OCI-LY7 (cell line): ENCODE results near the gene GRID1. TPM values are rescaled to one million over a fixed set of nuclear protein-coding genes. Genes with fewer than 3 reads are reported as not detected.

Experiments used
- BruUV-seq: library from RNA; stranded (reverse); fragments of 400-500 nt; replicated peaks from 2 replicates; lab custom pipeline; 2021; lab: Mats Ljungman, UMichigan
- CTCF ChIA-PET: fragments of 300-600 bp; sonication (Branson Sonifier 250); formaldehyde crosslinking; loops from one replicate; lab custom pipeline; 2022; ENCODE audit warnings: antibody characterized with exemption; ENCODE audit not compliant: unreplicated experiment; lab: Charles Lee
- POLR2A ChIA-PET: fragments of 300-600 bp; sonication (Branson Sonifier 250); formaldehyde crosslinking; loops from one replicate; lab custom pipeline; 2022; ENCODE audit warnings: antibody characterized with exemption; lab: Charles Lee
- DNase-seq: peaks from one replicate; pipeline ENCODE4 v3.0.0-alpha.2; 2015; ENCODE audit warnings: low spot score
- H2AFZ ChIP-seq: fragments of 200-600 bp; sonication (generic), shearing (Covaris generic); 2 replicates; pipeline ENCODE4 v1.6.1; 2014; ENCODE audit warnings: mild to moderate bottlenecking, antibody characterized with exemption, low read length, moderate library complexity
- H3K27ac ChIP-seq: fragments of 200-600 bp; sonication (generic); 2 replicates; pipeline ENCODE4 v1.5.1; 2014; ENCODE audit warnings: mixed run types, low read depth, mild to moderate bottlenecking, moderate library complexity, low read length, inconsistent platforms; ENCODE audit not compliant: poor library complexity, severe bottlenecking
- H3K36me3 ChIP-seq: fragments of 200-600 bp; sonication (generic); 2 replicates; pipeline ENCODE4 v1.6.1; 2014; ENCODE audit warnings: mild to moderate bottlenecking, antibody characterized with exemption, low read length, moderate library complexity, mixed read lengths; ENCODE audit not compliant: insufficient read depth
- H3K4me1 ChIP-seq: fragments of 200-600 bp; sonication (generic); 2 replicates; pipeline ENCODE4 v1.5.1; 2014; ENCODE audit warnings: mild to moderate bottlenecking, low read length; ENCODE audit not compliant: insufficient read depth, poor library complexity, severe bottlenecking
- H3K4me2 ChIP-seq: fragments of 200-600 bp; sonication (generic); 2 replicates; pipeline ENCODE4 v1.6.1; 2014; ENCODE audit warnings: mild to moderate bottlenecking, low read length
- H3K4me3 ChIP-seq: fragments of 200-600 bp; sonication (generic); 2 replicates; pipeline ENCODE4 v1.5.1; 2014; ENCODE audit warnings: mild to moderate bottlenecking, low read depth, low read length; ENCODE audit not compliant: poor library complexity, severe bottlenecking
- H3K79me2 ChIP-seq: fragments of 200-600 bp; sonication (generic); 2 replicates; pipeline ENCODE4 v1.6.1; 2016; ENCODE audit warnings: low read depth, mild to moderate bottlenecking, low read length, moderate library complexity, mixed read lengths; ENCODE audit not compliant: insufficient read depth
- H3K9me2 ChIP-seq: fragments of 200-600 bp; sonication (generic); 2 replicates; pipeline ENCODE4 v1.6.1; 2016; ENCODE audit warnings: mild to moderate bottlenecking, low read length, mixed read lengths; ENCODE audit not compliant: insufficient read depth
- H3K9me3 ChIP-seq: fragments of 200-600 bp; sonication (generic); 2 replicates; pipeline ENCODE4 v1.6.1; 2014; ENCODE audit warnings: mild to moderate bottlenecking, mixed run types, low read length, mixed read lengths
- H4K20me1 ChIP-seq: fragments of 200-600 bp; sonication (generic); 2 replicates; pipeline ENCODE4 v1.6.1; 2014; ENCODE audit warnings: mild to moderate bottlenecking, antibody characterized with exemption, low read length, moderate library complexity, mixed read lengths; ENCODE audit not compliant: insufficient read depth
- CTCF ChIP-seq: fragments of 200-600 bp; sonication (generic); conservative IDR thresholded peaks from 2 replicates; pipeline ENCODE4 v1.5.1; 2014; ENCODE audit warnings: mild to moderate bottlenecking, antibody characterized with exemption, low read length, moderate library complexity, mixed read lengths
- EZH2phosphoT487 ChIP-seq: fragments of 200-600 bp; sonication (generic); IDR thresholded peaks from 2 replicates; pipeline ENCODE4 v1.6.1; 2018; ENCODE audit warnings: low read depth, borderline replicate concordance, mild to moderate bottlenecking, mixed run types, antibody characterized with exemption, low read length, moderate library complexity, mixed read lengths
- intact Hi-C: fragments of 100-400 bp; cut with micrococcal nuclease; formaldehyde crosslinking; loops from one replicate; pipeline ENCODE4 v1.10.0; 2022; ENCODE audit not compliant: unreplicated experiment
- total RNA-seq, 2 experiments: library from RNA; depleted of rRNA in 1 of 2; stranded (reverse); fragments of >200 nt in 1 of 2; shearing (Covaris generic) in 1 of 2; gene quantifications; 2 replicates each; pipeline ENCODE4 v1.2.3, GENCODE V29; 2014 to 2022

The GRID1 gene
- total RNA-seq, 2 experiments from 2014 or later, result 1.6 to 3.7 TPM

DNA sequence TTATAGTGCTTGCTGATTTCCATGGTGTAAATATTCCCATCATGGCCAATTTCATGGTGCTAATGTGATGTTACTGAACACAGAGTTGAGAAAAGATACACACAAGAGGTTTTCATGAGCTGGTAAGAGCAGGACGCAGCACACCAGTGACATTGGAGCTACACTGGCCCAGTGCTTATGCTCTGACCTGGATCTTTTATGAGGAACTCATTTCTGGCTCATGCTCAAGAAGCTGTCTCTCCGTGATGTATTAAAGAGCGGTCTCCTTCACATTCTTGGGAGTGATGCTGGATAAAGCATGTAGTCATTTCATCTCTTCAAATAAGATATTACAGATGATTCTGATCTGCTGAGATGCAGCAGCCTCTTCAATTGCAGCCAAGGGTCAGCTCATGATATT, 785.2 kb downstream of the GRID1 start:
- Histone ChIP-seq H3K9me2 (no peaks in the 10 kb centered on the region), H3K4me2 (no peak overlapping the region), H3K4me1 (no peaks in the 10 kb centered on the region), H3K27ac (no peak overlapping the region), H3K9me3 (no peaks in the 10 kb centered on the region), H3K36me3 (no peaks in the 10 kb centered on the region), H3K79me2 (no peaks in the 10 kb centered on the region), H3K4me3 (no peak overlapping the region), H2AFZ (no peak overlapping the region), H4K20me1 (no peaks in the 10 kb centered on the region)
- TF ChIP-seq CTCF (no peak), EZH2phosphoT487 (no peak)
- intact Hi-C loops, result no loop called here
- POLR2A ChIA-PET, result interaction anchor here (0.6 kb wide), 1 partner anchor 825 kb away, joined by 3 read pairs; no protein-coding TSS in a partner anchor
- no peak for DNase-seq
- CTCF ChIA-PET, result no interaction called here
- BruUV-seq, result no TSS peak

- CTCF ChIA-PET, result no interaction called here
- BruUV-seq, result no TSS peak
- POLR2A ChIA-PET, result interaction anchor here (0.6 kb wide), 1 partner anchor 824 kb away, joined by 3 read pairs; no protein-coding TSS in a partner anchor
Measured at GRCh38 chr10:85580585-85580984, 786.0 kb downstream of the GRID1 start.

More at GRCh38 chr10:85580585-85580984, 786.0 kb downstream of the GRID1 start:
- Histone ChIP-seq H3K9me2 (no peaks in the 10 kb centered on the region), H3K9me3 (no peaks in the 10 kb centered on the region), H3K4me3 (no peak overlapping the region), H4K20me1 (no peaks in the 10 kb centered on the region), H3K4me1 (no peaks in the 10 kb centered on the region), H3K27ac (no peak overlapping the region), H3K36me3 (no peaks in the 10 kb centered on the region), H3K4me2 (no peak overlapping the region), H2AFZ (no peak overlapping the region), H3K79me2 (no peaks in the 10 kb centered on the region)
- TF ChIP-seq CTCF (no peak), EZH2phosphoT487 (no peak)
- DNase-seq, result no peak
- intact Hi-C loops, result no loop called here
